Natural killer cell (primary cell): ENCODE results near the gene CEP112. TPM values are rescaled to one million over a fixed set of nuclear protein-coding genes. Genes with fewer than 3 reads are reported as not detected.
"Not testable (repeated sequence)": the region's sequence is repeated elsewhere in the genome, so short reads cannot be mapped to it uniquely, and the experiment has no call there.

Experiments
- ATAC-seq, 3 donors: fragments of 150-1000 bp in 2 of 3; fragments of 200-7000 bp in 1 of 3; cut with Tn5 transposase; 1 replicate in 1 of 3; 2 replicates in 2 of 3; pipeline ENCODE4 v1.10.0; 2021; ENCODE audit warnings: mild to moderate bottlenecking in 2 of 3, moderate library complexity in 2 of 3
- DNase-seq, 2 donors: peaks; one replicate each; pipeline versions ENCODE4 v3.0.0 to v3.0.0-alpha.2; 2013 to 2021; ENCODE audit warnings: mixed read lengths in 1 of 2
- H3K27ac ChIP-seq: one replicate; pipeline ENCODE4 v1.5.1; 2013; ENCODE audit warnings: mild to moderate bottlenecking, low read length
- H3K27me3 ChIP-seq: one replicate; pipeline ENCODE4 v1.6.1; 2013; ENCODE audit warnings: low read length; ENCODE audit not compliant: control insufficient read depth, insufficient read depth
- H3K36me3 ChIP-seq: one replicate; pipeline ENCODE4 v1.6.1; 2013; ENCODE audit warnings: low read length; ENCODE audit not compliant: control insufficient read depth, insufficient read depth
- H3K4me1 ChIP-seq: one replicate; pipeline ENCODE4 v1.6.1; 2013; ENCODE audit warnings: low read length; ENCODE audit not compliant: control insufficient read depth, insufficient read depth
- H3K4me3 ChIP-seq: one replicate; pipeline ENCODE4 v1.5.1; 2013; ENCODE audit warnings: low read length
- H3K9me3 ChIP-seq: one replicate; pipeline ENCODE4 v1.6.1; 2013; ENCODE audit warnings: low read length; ENCODE audit not compliant: control insufficient read depth, insufficient read depth
- H3K27ac Mint-ChIP-seq, 2 donors: one replicate each; pipeline ENCODE4 v1.8.0; 2022; ENCODE audit warnings: mild to moderate bottlenecking in 2 of 2, mixed read lengths in 2 of 2, moderate library complexity in 1 of 2
- H3K27me3 Mint-ChIP-seq, 2 donors: one replicate each; pipeline ENCODE4 v1.8.0; 2022; ENCODE audit warnings: low read depth in 2 of 2, mixed read lengths in 2 of 2
- H3K36me3 Mint-ChIP-seq: one replicate; pipeline ENCODE4 v1.8.0; 2022; ENCODE audit warnings: mixed read lengths
- H3K4me1 Mint-ChIP-seq, 2 donors: one replicate each; pipeline ENCODE4 v1.8.0; 2022; ENCODE audit warnings: mixed read lengths in 2 of 2
- H3K4me3 Mint-ChIP-seq: one replicate; pipeline ENCODE4 v1.8.0; 2022; ENCODE audit warnings: mild to moderate bottlenecking, moderate library complexity, mixed read lengths
- H3K9me3 Mint-ChIP-seq, 2 donors: one replicate each; pipeline ENCODE4 v1.8.0; 2022; ENCODE audit warnings: mixed read lengths in 2 of 2
- CTCF ChIP-seq: fragments of 200-600 bp; IDR thresholded peaks from one replicate; pipeline ENCODE4 v1.8.0; 2022; ENCODE audit warnings: antibody characterized with exemption
- WGBS: methylation state at CpG from one replicate; pipeline ENCODE4 v1.1.7; 2013; ENCODE audit warnings: missing lambda C conversion rate; ENCODE audit not compliant: insufficient coverage; 5-methylcytosine and 5-hydroxymethylcytosine counted together
- intact Hi-C: fragments of 100-400 bp; cut with micrococcal nuclease; formaldehyde crosslinking; loops from one replicate; pipeline ENCODE4 v1.14.2; 2022
- total RNA-seq, 4 donors: library from RNA; stranded (reverse); fragments of 120-200 nt in 1 of 4; gene quantifications; one replicate each; pipeline versions ENCODE4 v1.2.3 to v1.2.4, GENCODE V29; 2013 to 2022

CEP112 gene
- total RNA-seq, 3 donors from 2014 or later (not counting 1 experiment from before 2014, with no cell fraction given), result 0.60 to 1.1 (median 0.85) TPM

- no peaks in the 10 kb centered on the region for H3K9me3 ChIP-seq
- no peak for TF ChIP-seq CTCF
These were observed 377.5 kb downstream of the CEP112 start for GRCh38 chr17:65814418-65814817.

GRCh38 chr17:65813306-65813705 is 378.6 kb downstream of the CEP112 start:
- Mint-ChIP-seq H3K27ac (no peak overlapping the region), H3K4me1 (no peaks in the 10 kb centered on the region), H3K27me3 (peaks cover 7 to 8% of the 10 kb centered on the region in 2 donors), H3K9me3 (peaks cover 3 to 10% of the 10 kb centered on the region in 2 donors), H3K36me3 (no peaks in the 10 kb centered on the region), H3K4me3 (no peak overlapping the region)
- Histone ChIP-seq H3K4me1 (no peaks in the 10 kb centered on the region), H3K9me3 (no peaks in the 10 kb centered on the region), H3K4me3 (no peak overlapping the region), H3K27ac (no peak overlapping the region), H3K36me3 (no peaks in the 10 kb centered on the region), H3K27me3 (peaks cover 2% of the 10 kb centered on the region)
- intact Hi-C loops, result no loop called here
- 56% methylated on average over 1 of the region's 3 CpGs for WGBS
- ATAC-seq, result no peak
- no peak for TF ChIP-seq CTCF
- DNase-seq, result no peak

More at GRCh38 chr17:65814418-65814817, 377.5 kb downstream of the CEP112 start:
- no CpG with 5 or more reads among the region's 1 CpG for WGBS
- Mint-ChIP-seq H3K27ac (no peak overlapping the region), H3K27me3 (peaks cover 8 to 12% of the 10 kb centered on the region in 2 donors), H3K36me3 (no peaks in the 10 kb centered on the region), H3K9me3 (peaks cover 0 to 6% of the 10 kb centered on the region in 2 donors), H3K4me1 (no peaks in the 10 kb centered on the region), H3K4me3 (no peak overlapping the region)
- Histone ChIP-seq H3K4me1 (no peaks in the 10 kb centered on the region), H3K27ac (no peak overlapping the region), H3K27me3 (peaks cover 2% of the 10 kb centered on the region), H3K4me3 (no peak overlapping the region), H3K36me3 (no peaks in the 10 kb centered on the region)
- no peak for DNase-seq
- no peak for ATAC-seq
- intact Hi-C loops, result no loop called here

GRCh38 chr17:65811043-65811442 is 380.9 kb downstream of the CEP112 start:
- H3K36me3 Mint-ChIP-seq, result no peaks in the 10 kb centered on the region
- H3K9me3 Mint-ChIP-seq, result peaks cover 3 to 15% of the 10 kb centered on the region in 2 donors
- peaks cover 6 to 7% of the 10 kb centered on the region in 2 donors for H3K27me3 Mint-ChIP-seq
- Histone ChIP-seq H3K9me3 (peaks cover 8% of the 10 kb centered on the region), H3K36me3 (no peaks in the 10 kb centered on the region), H3K4me1 (no peaks in the 10 kb centered on the region), H3K27ac (no peak overlapping the region), H3K27me3 (no peaks in the 10 kb centered on the region), H3K4me3 (no peak overlapping the region)
- intact Hi-C loops, result no loop called here
- H3K4me1 Mint-ChIP-seq, result no peaks in the 10 kb centered on the region
- H3K4me3 Mint-ChIP-seq, result no peak overlapping the region
- TF ChIP-seq CTCF, result no peak
- H3K27ac Mint-ChIP-seq, result no peak overlapping the region
- no peak for ATAC-seq
- DNase-seq, result no peak
- 56% methylated on average over 3 of the region's 3 CpGs for WGBS

GRCh38 chr17:65809366-65809765 is 382.6 kb downstream of the CEP112 start:
- no peak for DNase-seq
- H3K9me3 Mint-ChIP-seq, result peaks cover 3 to 15% of the 10 kb centered on the region in 2 donors
- intact Hi-C loops, result no loop called here

GRCh38 chr17:65808566-65808965 is 383.4 kb downstream of the CEP112 start:
- peaks cover 3 to 15% of the 10 kb centered on the region in 2 donors for H3K9me3 Mint-ChIP-seq
- DNase-seq, H3K36me3 ChIP-seq, H3K27ac ChIP-seq, H3K36me3 Mint-ChIP-seq, ATAC-seq, H3K4me3 ChIP-seq, H3K27me3 Mint-ChIP-seq, H3K4me1 ChIP-seq, H3K4me3 Mint-ChIP-seq, H3K27me3 ChIP-seq, H3K4me1 Mint-ChIP-seq, H3K9me3 ChIP-seq, H3K27ac Mint-ChIP-seq, intact Hi-C loops: not testable (repeated sequence)
- 75% methylated on average over 1 of the region's 1 CpG for WGBS

More at GRCh38 chr17:65809366-65809765, 382.6 kb downstream of the CEP112 start:
- no peaks in the 10 kb centered on the region for H3K27me3 ChIP-seq
- no peak for TF ChIP-seq CTCF
- no peak overlapping the region for H3K4me3 Mint-ChIP-seq
- no peak overlapping the region for H3K27ac Mint-ChIP-seq
- no peaks in the 10 kb centered on the region for H3K36me3 ChIP-seq
- ATAC-seq, result no peak
- H3K4me1 ChIP-seq, result no peaks in the 10 kb centered on the region
- H3K4me1 Mint-ChIP-seq, result no peaks in the 10 kb centered on the region
- no peak overlapping the region for H3K27ac ChIP-seq
- peaks cover 8% of the 10 kb centered on the region for H3K9me3 ChIP-seq
- H3K4me3 ChIP-seq, result no peak overlapping the region
- H3K27me3 Mint-ChIP-seq, result peaks cover 7 to 9% of the 10 kb centered on the region in 2 donors
- H3K36me3 Mint-ChIP-seq, result no peaks in the 10 kb centered on the region
- 66% methylated on average over 2 of the region's 2 CpGs for WGBS
